Kidney (tissue), 14 donors: Measurements from ENCODE around the gene SMG6. TPM values are rescaled to one million over a fixed set of nuclear protein-coding genes. Genes with fewer than 3 reads are reported as not detected.

Experiments
- DNase-seq, 5 donors: peaks; one replicate each; pipeline ENCODE4 v3.0.0-alpha.2; 2013 to 2020
- FAIRE-seq: peaks from 2 replicates; lab custom pipeline; 2012; peaks lifted over from hg19 to GRCh38; lab: Jason Lieb, UNC
- H3K27ac ChIP-seq, 2 donors: one replicate each; pipeline ENCODE4 v1.7.0; 2013; ENCODE audit warnings: low read depth in 2 of 2, low read length in 2 of 2, inconsistent platforms in 1 of 2
- H3K27me3 ChIP-seq: one replicate; pipeline ENCODE4 v1.7.1; 2013; ENCODE audit warnings: low read length, inconsistent platforms; ENCODE audit not compliant: control insufficient read depth, insufficient read depth
- H3K36me3 ChIP-seq, 3 donors: one replicate each; pipeline versions ENCODE4 v1.7.0 to v1.7.1; 2013; ENCODE audit warnings: low read length in 3 of 3, control low read depth in 1 of 3, inconsistent platforms in 1 of 3; ENCODE audit not compliant: insufficient read depth in 3 of 3, control insufficient read depth in 2 of 3
- H3K4me1 ChIP-seq, 3 donors: one replicate each; pipeline versions ENCODE4 v1.7.0 to v1.7.1; 2013; ENCODE audit warnings: low read length in 3 of 3, inconsistent platforms in 1 of 3, low read depth in 1 of 3; ENCODE audit not compliant: control insufficient read depth in 2 of 3, insufficient read depth in 2 of 3
- H3K4me3 ChIP-seq, 3 donors: one replicate each; pipeline versions ENCODE4 v1.7.0 to v1.8.1; 2013; ENCODE audit warnings: low read length in 3 of 3, control low read depth in 1 of 3, inconsistent platforms in 1 of 3
- H3K9ac ChIP-seq, 3 donors: one replicate each; pipeline versions ENCODE4 v1.7.0 to v1.7.1; 2013; ENCODE audit warnings: low read length in 3 of 3, control low read depth in 1 of 3, inconsistent platforms in 1 of 3
- H3K9me3 ChIP-seq, 3 donors: one replicate each; pipeline versions ENCODE4 v1.7.0 to v1.7.1; 2013; ENCODE audit warnings: low read length in 3 of 3, control low read depth in 1 of 3, inconsistent platforms in 1 of 3; ENCODE audit not compliant: control insufficient read depth in 2 of 3, insufficient read depth in 1 of 3
- intact Hi-C: fragments of 100-400 bp; cut with DNase I; formaldehyde crosslinking; loops from one replicate; pipeline ENCODE4 v1.11.1; 2022
- polyA plus RNA-seq: library from polyadenylated mRNA; stranded (reverse); fragments of 350-450 nt; fragmentation: Illumina TruSeq; extraction: RNeasy Lipid Tissue Mini Kit (QIAGEN cat#74804); gene quantifications from one replicate; pipeline ENCODE4 v1.2.3, GENCODE V29; 2014; ENCODE audit warnings: low read depth, low replicate concordance; ENCODE audit not compliant: insufficient read depth
- total RNA-seq: library from RNA; stranded (reverse); fragmentation: NEBNext Ultra II Directional; extraction: Animal tissue kit (Norgen Biotek cat#: 25700); gene quantifications from one replicate; pipeline ENCODE4 v1.2.1, GENCODE V29; 2021
- TF ChIP-seq, protein P1 (sequence below): IDR thresholded peaks from 3 replicates; pipeline ENCODE4 v1.5.1; 2012; ENCODE audit warnings: mild to moderate bottlenecking, moderate library complexity, borderline replicate concordance; ENCODE audit not compliant: insufficient read depth; ENCODE audit errors: extremely low read depth
- donor health status: control.
- donor health status: control.
- donor health status: control.
- donor health status: control.
- donor health status: control.
- donor health status: DM: yes; HTN: yes; CAD: no.
- donor health status: Normal renal cell carcinoma (clear cell type).

The SMG6 gene
- total and polyA plus RNA-seq, 2 donors from 2014 or later = 20.6 to 37.3 TPM

- FAIRE-seq = no peak
- no peak overlapping the region for H3K9ac ChIP-seq
Measured at GRCh38 chr17:2155573-2155972, 148.0 kb downstream of the SMG6 start.

GRCh38 chr17:2151358-2152033 lies 152.1 kb downstream of the SMG6 start:
- no peaks in the 10 kb centered on the region for H3K9me3 ChIP-seq
- H3K27ac ChIP-seq = no peak overlapping the region
- no peak overlapping the region for H3K4me3 ChIP-seq
- peaks cover 3 to 9% (median 3%) of the 10 kb centered on the region in 3 donors for H3K36me3 ChIP-seq
- no peak overlapping the region for H3K9ac ChIP-seq
- H3K27me3 ChIP-seq = no peaks in the 10 kb centered on the region
- no peaks in the 10 kb centered on the region for H3K4me1 ChIP-seq
- FAIRE-seq (no peak), DNase-seq (peak in 1 of 5 donors; percentile 15)
- intact Hi-C loops = no loop called here
- TF ChIP-seq, protein P1, sequence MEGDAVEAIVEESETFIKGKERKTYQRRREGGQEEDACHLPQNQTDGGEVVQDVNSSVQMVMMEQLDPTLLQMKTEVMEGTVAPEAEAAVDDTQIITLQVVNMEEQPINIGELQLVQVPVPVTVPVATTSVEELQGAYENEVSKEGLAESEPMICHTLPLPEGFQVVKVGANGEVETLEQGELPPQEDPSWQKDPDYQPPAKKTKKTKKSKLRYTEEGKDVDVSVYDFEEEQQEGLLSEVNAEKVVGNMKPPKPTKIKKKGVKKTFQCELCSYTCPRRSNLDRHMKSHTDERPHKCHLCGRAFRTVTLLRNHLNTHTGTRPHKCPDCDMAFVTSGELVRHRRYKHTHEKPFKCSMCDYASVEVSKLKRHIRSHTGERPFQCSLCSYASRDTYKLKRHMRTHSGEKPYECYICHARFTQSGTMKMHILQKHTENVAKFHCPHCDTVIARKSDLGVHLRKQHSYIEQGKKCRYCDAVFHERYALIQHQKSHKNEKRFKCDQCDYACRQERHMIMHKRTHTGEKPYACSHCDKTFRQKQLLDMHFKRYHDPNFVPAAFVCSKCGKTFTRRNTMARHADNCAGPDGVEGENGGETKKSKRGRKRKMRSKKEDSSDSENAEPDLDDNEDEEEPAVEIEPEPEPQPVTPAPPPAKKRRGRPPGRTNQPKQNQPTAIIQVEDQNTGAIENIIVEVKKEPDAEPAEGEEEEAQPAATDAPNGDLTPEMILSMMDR = no peak

More at GRCh38 chr17:2155573-2155972, 148.0 kb downstream of the SMG6 start:
- intact Hi-C loops = no loop called here
- H3K9me3 ChIP-seq = no peaks in the 10 kb centered on the region
- no peak overlapping the region for H3K27ac ChIP-seq
- no peak for DNase-seq
- H3K36me3 ChIP-seq = peaks cover 0 to 16% (median 3%) of the 10 kb centered on the region in 3 donors
- H3K4me1 ChIP-seq = no peaks in the 10 kb centered on the region
- H3K27me3 ChIP-seq = no peaks in the 10 kb centered on the region
- TF ChIP-seq, protein P1 = no peak
- no peak overlapping the region for H3K4me3 ChIP-seq

DNA sequence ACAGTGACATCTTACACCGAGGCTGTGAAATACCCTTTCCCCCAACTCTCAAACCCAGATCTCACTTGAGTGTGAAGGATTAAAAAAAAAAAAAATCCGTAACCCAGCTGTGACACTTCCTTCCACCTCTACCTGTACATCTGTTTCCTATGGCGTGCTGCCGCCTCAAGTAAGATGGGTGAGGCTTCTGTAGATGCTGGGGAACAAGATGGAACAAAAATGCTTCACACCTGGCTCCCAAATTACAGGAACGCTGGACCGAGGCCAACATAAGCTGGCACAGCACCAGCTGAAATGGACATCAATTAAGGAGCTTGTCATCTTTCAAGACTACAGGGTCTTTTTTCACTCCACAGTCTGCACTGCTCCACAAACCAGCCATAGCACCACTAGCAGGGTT lies 152.8 kb downstream of the SMG6 start:
- H3K9me3 ChIP-seq = no peaks in the 10 kb centered on the region
- H3K9ac ChIP-seq = no peak overlapping the region
- no peak for DNase-seq
- FAIRE-seq = no peak
- no peak overlapping the region for H3K4me3 ChIP-seq
- no peak overlapping the region for H3K27ac ChIP-seq
- H3K27me3 ChIP-seq = no peaks in the 10 kb centered on the region
- H3K36me3 ChIP-seq = peaks cover 3 to 8% (median 3%) of the 10 kb centered on the region in 3 donors
- no peaks in the 10 kb centered on the region for H3K4me1 ChIP-seq
- intact Hi-C loops = no loop called here
- TF ChIP-seq, protein P1 = no peak
